Left renal cortex interstitium (tissue), 4 donors: ENCODE data around the gene CACNB2. TPM values are rescaled to one million over a fixed set of nuclear protein-coding genes. Genes with fewer than 3 reads are reported as not detected.
"Not testable (repeated sequence)": the region's sequence is repeated elsewhere in the genome, so short reads cannot be mapped to it uniquely, and the experiment has no call there.

Experiments used
- DNase-seq, 4 donors: peaks; one replicate each; pipeline ENCODE4 v3.0.0-alpha.2; 2013; ENCODE audit warnings: low read depth in 4 of 4, low spot score in 2 of 4, missing footprints in 1 of 4
- polyA plus RNA-seq, 4 donors: library from polyadenylated mRNA; unstranded; fragments of 120-200 nt; gene quantifications; one replicate each; pipeline ENCODE4 v1.2.1, GENCODE V29; 2013; ENCODE audit not compliant: insufficient read length in 4 of 4

Gene CACNB2
- polyA plus RNA-seq, 4 donors = 2.4 to 6.0 (median 4.4) TPM

- DNase-seq = no peak
Observed at GRCh38 chr10:18545621-18546305, 405.5 kb downstream of the CACNB2 start.

- no peak for DNase-seq
Observed at GRCh38 chr10:18549105-18549504, 408.9 kb downstream of the CACNB2 start.

- no peak for DNase-seq
Observed at GRCh38 chr10:18551473-18551872, 411.2 kb downstream of the CACNB2 start.

GRCh38 chr10:18554479-18554878 lies 414.3 kb downstream of the CACNB2 start:
- DNase-seq = no peak

GRCh38 chr10:18556522-18557147 lies 416.4 kb downstream of the CACNB2 start:
- no peak for DNase-seq

GRCh38 chr10:18557960-18558359 lies 417.7 kb downstream of the CACNB2 start:
- no peak for DNase-seq

- no peak for DNase-seq
Observed at GRCh38 chr10:18561861-18562551, 421.8 kb downstream of the CACNB2 start.

GRCh38 chr10:18563003-18563726 lies 422.9 kb downstream of the CACNB2 start:
- DNase-seq = no peak

- no peak for DNase-seq
Observed at GRCh38 chr10:18565006-18565405, 424.8 kb downstream of the CACNB2 start.

GRCh38 chr10:18566177-18566576 lies 426.0 kb downstream of the CACNB2 start:
- no peak for DNase-seq

GRCh38 chr10:18567343-18567856 lies 427.2 kb downstream of the CACNB2 start:
- DNase-seq = no peak

GRCh38 chr10:18570386-18570785 lies 430.2 kb downstream of the CACNB2 start:
- not testable (repeated sequence) for DNase-seq

GRCh38 chr10:18571076-18571475 lies 430.9 kb downstream of the CACNB2 start:
- DNase-seq = no peak

GRCh38 chr10:18571780-18572179 lies 431.6 kb downstream of the CACNB2 start:
- DNase-seq = no peak

GRCh38 chr10:18572959-18573561 lies 432.8 kb downstream of the CACNB2 start:
- DNase-seq = no peak

GRCh38 chr10:18576586-18576985 lies 436.4 kb downstream of the CACNB2 start:
- DNase-seq = no peak

GRCh38 chr10:18577823-18578685 lies 437.8 kb downstream of the CACNB2 start:
- no peak for DNase-seq

GRCh38 chr10:18582803-18583202 lies 442.6 kb downstream of the CACNB2 start:
- no peak for DNase-seq

- no peak for DNase-seq
Observed at GRCh38 chr10:18583575-18584270, 443.5 kb downstream of the CACNB2 start.
